Astrocyte (in vitro differentiated cells and primary cell): Measurements from ENCODE around the gene KDR. TPM values are rescaled to one million over a fixed set of nuclear protein-coding genes. Genes with fewer than 3 reads are reported as not detected.

Source experiments
- DNase-seq: peaks from one replicate; pipeline ENCODE4 v3.0.0-alpha.2; 2010; ENCODE audit warnings: low read depth
- FAIRE-seq: peaks from 2 replicates; lab custom pipeline; 2011; peaks lifted over from hg19 to GRCh38; lab: Jason Lieb, UNC
- H2AFZ ChIP-seq: 2 replicates; pipeline ENCODE4 v1.6.0; 2012; ENCODE audit warnings: low read depth, low read length, inconsistent platforms
- H3K27ac ChIP-seq: 2 replicates; pipeline ENCODE4 v1.5.1; 2011; ENCODE audit warnings: low read depth, low read length, inconsistent platforms
- H3K27me3 ChIP-seq: 2 replicates; pipeline ENCODE4 v1.6.0; 2011; ENCODE audit warnings: low read length, inconsistent platforms; ENCODE audit not compliant: insufficient read depth
- H3K36me3 ChIP-seq: 2 replicates; pipeline ENCODE4 v1.5.1; 2011; ENCODE audit warnings: low read length, inconsistent platforms; ENCODE audit not compliant: insufficient read depth
- H3K4me1 ChIP-seq: 2 replicates; pipeline ENCODE4 v1.5.1; 2011; ENCODE audit warnings: low read length, inconsistent platforms; ENCODE audit not compliant: insufficient read depth
- H3K4me2 ChIP-seq: 2 replicates; pipeline ENCODE4 v1.6.0; 2012; ENCODE audit warnings: low read length, inconsistent platforms
- H3K4me3 ChIP-seq: 2 replicates; pipeline ENCODE4 v1.5.1; 2011; ENCODE audit warnings: low read depth, mild to moderate bottlenecking, low read length, inconsistent platforms; ENCODE audit not compliant: insufficient read depth
- H3K79me2 ChIP-seq: 2 replicates; pipeline ENCODE4 v1.6.0; 2012; ENCODE audit warnings: mild to moderate bottlenecking, low read length, inconsistent platforms; ENCODE audit not compliant: insufficient read depth
- H3K9ac ChIP-seq: 2 replicates; pipeline ENCODE4 v1.6.0; 2012; ENCODE audit warnings: mild to moderate bottlenecking, low read length, inconsistent platforms
- H3K9me3 ChIP-seq: 2 replicates; pipeline ENCODE4 v1.5.1; 2012; ENCODE audit warnings: low read depth, mild to moderate bottlenecking, low read length, inconsistent platforms; ENCODE audit not compliant: insufficient read depth
- H4K20me1 ChIP-seq: 2 replicates; pipeline ENCODE4 v1.6.0; 2012; ENCODE audit warnings: low read length, inconsistent platforms; ENCODE audit not compliant: insufficient read depth
- H3K27ac Mint-ChIP-seq: one replicate; pipeline ENCODE4 v1.8.0; 2021; ENCODE audit warnings: mild to moderate bottlenecking, mixed read lengths; ENCODE audit not compliant: unreplicated experiment
- H3K27me3 Mint-ChIP-seq: one replicate; pipeline ENCODE4 v1.8.0; 2021; ENCODE audit warnings: low read depth, mixed read lengths; ENCODE audit not compliant: unreplicated experiment
- H3K36me3 Mint-ChIP-seq: one replicate; pipeline ENCODE4 v1.8.0; 2021; ENCODE audit warnings: low read depth, mixed read lengths; ENCODE audit not compliant: unreplicated experiment
- H3K4me1 Mint-ChIP-seq: one replicate; pipeline ENCODE4 v1.8.0; 2021; ENCODE audit warnings: low read depth, mixed read lengths; ENCODE audit not compliant: unreplicated experiment
- H3K4me3 Mint-ChIP-seq: one replicate; pipeline ENCODE4 v1.8.0; 2021; ENCODE audit warnings: mild to moderate bottlenecking, moderate library complexity, mixed read lengths; ENCODE audit not compliant: unreplicated experiment
- H3K9me3 Mint-ChIP-seq: one replicate; pipeline ENCODE4 v1.8.0; 2021; ENCODE audit warnings: mild to moderate bottlenecking, mixed read lengths; ENCODE audit not compliant: unreplicated experiment
- EZH2 ChIP-seq: IDR thresholded peaks from 2 replicates; pipeline ENCODE4 v1.6.1; 2012; ENCODE audit warnings: mild to moderate bottlenecking, low read length, inconsistent platforms; ENCODE audit not compliant: insufficient read depth
- total RNA-seq: library from RNA; stranded (reverse); gene quantifications from 2 replicates; pipeline ENCODE4 v1.2.1, GENCODE V29; 2021
- TF ChIP-seq, protein P1 (sequence below): IDR thresholded peaks from 2 replicates; pipeline ENCODE4 v1.5.1; 2011; ENCODE audit warnings: low read depth, mild to moderate bottlenecking, inconsistent platforms, low read length, moderate library complexity; ENCODE audit not compliant: insufficient read depth

The KDR gene
- total RNA-seq, 1 donor from 2014 or later, result 2.5 TPM

DNA sequence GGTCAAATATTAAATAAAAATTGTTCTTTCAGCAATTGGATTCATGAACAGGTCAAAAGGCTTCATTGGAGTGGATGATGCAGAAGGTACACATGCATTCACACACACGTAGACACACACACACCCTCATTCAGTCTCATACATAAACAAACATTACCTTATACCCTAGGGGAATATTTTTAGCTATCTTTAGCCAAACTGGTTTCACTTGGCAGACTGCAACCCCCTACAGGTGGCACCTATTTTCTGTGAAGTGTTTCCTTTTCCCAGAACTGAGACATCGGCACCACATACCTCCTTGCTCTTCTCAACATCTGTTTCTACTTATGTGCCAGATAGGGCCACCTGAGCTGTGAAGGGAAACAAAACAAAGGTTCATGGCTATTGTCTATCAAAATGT, 18.5 kb upstream of the KDR start:
- H3K36me3 Mint-ChIP-seq, result no peaks in the 10 kb centered on the region
- Histone ChIP-seq H3K4me3 (no peak overlapping the region), H3K27me3 (no peaks in the 10 kb centered on the region), H2AFZ (no peak overlapping the region), H3K27ac (no peak overlapping the region), H3K4me2 (no peak overlapping the region), H3K36me3 (no peaks in the 10 kb centered on the region), H4K20me1 (no peaks in the 10 kb centered on the region), H3K79me2 (no peaks in the 10 kb centered on the region), H3K9ac (no peak overlapping the region), H3K4me1 (no peaks in the 10 kb centered on the region), H3K9me3 (no peaks in the 10 kb centered on the region)
- peaks cover 3% of the 10 kb centered on the region for H3K9me3 Mint-ChIP-seq
- TF ChIP-seq EZH2, result no peak
- TF ChIP-seq, protein P1, sequence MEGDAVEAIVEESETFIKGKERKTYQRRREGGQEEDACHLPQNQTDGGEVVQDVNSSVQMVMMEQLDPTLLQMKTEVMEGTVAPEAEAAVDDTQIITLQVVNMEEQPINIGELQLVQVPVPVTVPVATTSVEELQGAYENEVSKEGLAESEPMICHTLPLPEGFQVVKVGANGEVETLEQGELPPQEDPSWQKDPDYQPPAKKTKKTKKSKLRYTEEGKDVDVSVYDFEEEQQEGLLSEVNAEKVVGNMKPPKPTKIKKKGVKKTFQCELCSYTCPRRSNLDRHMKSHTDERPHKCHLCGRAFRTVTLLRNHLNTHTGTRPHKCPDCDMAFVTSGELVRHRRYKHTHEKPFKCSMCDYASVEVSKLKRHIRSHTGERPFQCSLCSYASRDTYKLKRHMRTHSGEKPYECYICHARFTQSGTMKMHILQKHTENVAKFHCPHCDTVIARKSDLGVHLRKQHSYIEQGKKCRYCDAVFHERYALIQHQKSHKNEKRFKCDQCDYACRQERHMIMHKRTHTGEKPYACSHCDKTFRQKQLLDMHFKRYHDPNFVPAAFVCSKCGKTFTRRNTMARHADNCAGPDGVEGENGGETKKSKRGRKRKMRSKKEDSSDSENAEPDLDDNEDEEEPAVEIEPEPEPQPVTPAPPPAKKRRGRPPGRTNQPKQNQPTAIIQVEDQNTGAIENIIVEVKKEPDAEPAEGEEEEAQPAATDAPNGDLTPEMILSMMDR, result no peak
- H3K4me1 Mint-ChIP-seq, result no peaks in the 10 kb centered on the region
- DNase-seq (no peak), FAIRE-seq (no peak)
- no peak overlapping the region for H3K4me3 Mint-ChIP-seq
- H3K27me3 Mint-ChIP-seq, result peaks cover 4% of the 10 kb centered on the region
- H3K27ac Mint-ChIP-seq, result no peak overlapping the region

DNA sequence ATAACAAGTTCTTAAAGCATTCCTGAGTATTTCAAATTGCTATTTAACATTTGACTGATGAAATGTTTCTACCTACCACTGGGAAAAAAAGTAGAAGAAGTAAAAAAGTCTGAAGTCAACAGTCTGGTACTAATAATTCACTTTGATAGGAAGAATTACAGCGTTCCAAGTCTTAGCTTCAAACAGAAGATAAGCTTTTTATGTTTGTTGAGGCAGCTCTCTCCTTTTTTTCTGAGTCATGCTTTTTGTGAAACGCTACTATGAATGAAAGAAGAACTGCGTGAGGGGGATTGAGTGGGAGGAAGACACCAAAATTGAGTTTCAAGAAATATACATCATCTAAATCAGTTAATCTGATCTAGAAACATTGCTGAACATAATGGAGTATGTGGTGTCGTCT, 13.0 kb upstream of the KDR start:
- no peaks in the 10 kb centered on the region for H4K20me1 ChIP-seq
- H2AFZ ChIP-seq, result no peak overlapping the region
- no peak overlapping the region for H3K27ac ChIP-seq
- Mint-ChIP-seq H3K4me1 (no peaks in the 10 kb centered on the region), H3K36me3 (no peaks in the 10 kb centered on the region), H3K27ac (no peak overlapping the region), H3K27me3 (no peaks in the 10 kb centered on the region), H3K4me3 (no peak overlapping the region), H3K9me3 (no peaks in the 10 kb centered on the region)
- no peak overlapping the region for H3K4me3 ChIP-seq
- no peaks in the 10 kb centered on the region for H3K36me3 ChIP-seq
- no peaks in the 10 kb centered on the region for H3K27me3 ChIP-seq
- H3K4me2 ChIP-seq, result no peak overlapping the region
- H3K9ac ChIP-seq, result no peak overlapping the region
- H3K79me2 ChIP-seq, result no peaks in the 10 kb centered on the region
- TF ChIP-seq EZH2, result no peak
- TF ChIP-seq, protein P1, result no peak
- H3K9me3 ChIP-seq, result no peaks in the 10 kb centered on the region
- no peaks in the 10 kb centered on the region for H3K4me1 ChIP-seq
- FAIRE-seq (no peak), DNase-seq (peak; percentile 25)

DNA sequence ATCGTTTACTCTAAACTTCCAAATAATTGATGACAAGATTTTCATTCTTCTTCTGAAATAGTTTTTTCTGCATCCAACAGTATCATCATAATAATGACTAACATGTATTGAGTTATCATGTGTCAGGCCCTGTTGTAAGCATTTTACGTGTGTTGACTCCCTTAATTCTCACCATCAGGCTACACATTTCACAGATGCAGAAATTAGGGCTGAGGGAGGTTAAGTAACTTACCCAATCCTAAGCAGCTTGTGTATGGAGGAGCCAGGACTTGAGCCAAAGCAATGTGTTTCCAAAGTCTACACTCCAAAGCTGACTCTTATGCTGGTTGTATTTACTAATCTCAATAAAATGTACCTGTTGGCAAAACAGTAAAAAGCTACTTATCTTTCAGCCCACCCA, 11.2 kb upstream of the KDR start:
- Histone ChIP-seq H2AFZ (no peak overlapping the region), H3K27ac (no peak overlapping the region), H3K9me3 (no peaks in the 10 kb centered on the region), H3K36me3 (no peaks in the 10 kb centered on the region), H3K9ac (no peak overlapping the region), H3K4me2 (no peak overlapping the region), H4K20me1 (no peaks in the 10 kb centered on the region), H3K4me3 (no peak overlapping the region), H3K79me2 (no peaks in the 10 kb centered on the region), H3K4me1 (no peaks in the 10 kb centered on the region), H3K27me3 (no peaks in the 10 kb centered on the region)
- no peaks in the 10 kb centered on the region for H3K27me3 Mint-ChIP-seq
- TF ChIP-seq, protein P1, result no peak
- TF ChIP-seq EZH2, result no peak
- H3K36me3 Mint-ChIP-seq, result no peaks in the 10 kb centered on the region
- H3K4me1 Mint-ChIP-seq, result no peaks in the 10 kb centered on the region
- H3K4me3 Mint-ChIP-seq, result no peak overlapping the region
- DNase-seq (no peak), FAIRE-seq (no peak)
- H3K9me3 Mint-ChIP-seq, result no peaks in the 10 kb centered on the region
- H3K27ac Mint-ChIP-seq, result no peak overlapping the region
